Pancreas (tissue), 10 donors: ENCODE measurements around the gene GPC6. TPM values are rescaled to one million over a fixed set of nuclear protein-coding genes. Genes with fewer than 3 reads are reported as not detected.

Source experiments
- ATAC-seq, 4 donors: fragments of 200-7000 bp; cut with Tn5 transposase; one replicate each; pipeline versions ENCODE4 v1.8.0 to v1.9.1; 2020; ENCODE audit warnings: mild to moderate bottlenecking in 4 of 4, moderate library complexity in 4 of 4
- DNase-seq, 6 donors: peaks; one replicate each; pipeline ENCODE4 v3.0.0-alpha.2; 2020
- FAIRE-seq: peaks from 2 replicates; lab custom pipeline; 2012; peaks lifted over from hg19 to GRCh38; lab: Jason Lieb, UNC
- H3K27ac ChIP-seq, 4 donors: fragments of 200-600 bp; sonication (generic); 1 replicate in 3 of 4; 2 replicates in 1 of 4; pipeline versions ENCODE4 v1.5.0 to v1.8.0; 2020
- H3K27me3 ChIP-seq, 4 donors: fragments of 200-600 bp; one replicate each; pipeline ENCODE4 v1.8.0; 2021
- H3K36me3 ChIP-seq, 3 donors: fragments of 200-600 bp; sonication (generic) in 1 of 3; one replicate each; pipeline versions ENCODE4 v1.5.0 to v1.8.0; 2020 to 2021
- H3K4me1 ChIP-seq, 3 donors: fragments of 200-600 bp; one replicate each; pipeline ENCODE4 v1.8.0; 2021
- H3K4me3 ChIP-seq, 4 donors: fragments of 200-600 bp; sonication (generic) in 2 of 4; one replicate each; pipeline versions ENCODE4 v1.5.0 to v1.8.0; 2020 to 2021
- H3K9me3 ChIP-seq, 4 donors: fragments of 200-600 bp; one replicate each; pipeline ENCODE4 v1.8.0; 2021
- CTCF ChIP-seq, 4 donors: fragments of 200-600 bp; sonication (generic) in 3 of 4; IDR thresholded peaks; one replicate each; pipeline versions ENCODE4 v1.5.0 to v1.8.0; 2021; ENCODE audit warnings: antibody characterized with exemption in 4 of 4
- WGBS, 2 donors: extraction: QIAGEN DNeasy Blood & Tissue Kit; methylation state at CpG; one replicate each; pipeline ENCODE4 v1.1.7; 2013; 5-methylcytosine and 5-hydroxymethylcytosine counted together
- intact Hi-C, 3 donors: fragments of 100-400 bp; cut with DNase I; formaldehyde crosslinking; loops; one replicate each; pipeline versions ENCODE4 v1.11.1 to v1.14.2; 2022
- polyA plus RNA-seq, 2 donors: library from polyadenylated mRNA; stranded (reverse); fragments of 200-250 nt; gene quantifications; one replicate each; pipeline ENCODE4 v1.2.3, GENCODE V29; 2013
- total RNA-seq, 6 donors: library from RNA; stranded (reverse); fragmentation: NEBNext Ultra II Directional in 4 of 6; extraction: Animal tissue kit (Norgen Biotek cat#: 25700) in 4 of 6; gene quantifications; one replicate each; pipeline versions ENCODE4 v1.2.1 to v1.2.4, GENCODE V29; 2021 to 2023
- donor health status: healthy with polysubstance abuse.
- donor health status: DM: no; HTN: no; CAD: no; lungs with moderate emphysema.
- donor health status: DM: no; HTN: no; CAD: no.
- donor health status: control.
- donor health status: control.
- donor health status: Bipolar disorder and iron deficiency.
- donor health status: DM: yes; HTN: yes; CAD: no.
- donor health status: DM: no; HTN: no; CAD: no.
- donor health status: DM: no; HTN: no; CAD: no.
- donor health status: DM: yes; HTN: yes; CAD: no.

Gene GPC6
- total and polyA plus RNA-seq, 8 donors: 0.23 to 3.3 (median 1.2) TPM

GRCh38 chr13:93413972-93414717 lies 187.5 kb downstream of the GPC6 start:
- intact Hi-C loops: no loop called here
- FAIRE-seq (no peak), ATAC-seq (no peak), DNase-seq (no peak)
- no peaks in the 10 kb centered on the region for H3K9me3 ChIP-seq
- H3K36me3 ChIP-seq: no peaks in the 10 kb centered on the region
- 66 to 74% methylated on average over 8 of the region's 8 CpGs for WGBS, 2 donors
- no peak overlapping the region for H3K27ac ChIP-seq
- no peak for TF ChIP-seq CTCF (IDR thresholded peaks at IDR 0.05)
- no peaks in the 10 kb centered on the region for H3K4me1 ChIP-seq
- no peaks in the 10 kb centered on the region for H3K27me3 ChIP-seq
- H3K4me3 ChIP-seq: no peak overlapping the region

GRCh38 chr13:93416736-93417355 lies 190.2 kb downstream of the GPC6 start:
- Histone ChIP-seq H3K4me3 (no peak overlapping the region), H3K27me3 (no peaks in the 10 kb centered on the region), H3K4me1 (no peaks in the 10 kb centered on the region), H3K36me3 (no peaks in the 10 kb centered on the region), H3K9me3 (no peaks in the 10 kb centered on the region), H3K27ac (no peak overlapping the region)
- FAIRE-seq (no peak), DNase-seq (no peak), ATAC-seq (no peak)
- TF ChIP-seq CTCF (IDR thresholded peaks at IDR 0.05): no peak
- intact Hi-C loops: no loop called here
- WGBS, 2 donors: 71 to 78% methylated on average over 1 of the region's 1 CpG

- Histone ChIP-seq H3K27me3 (no peaks in the 10 kb centered on the region), H3K4me1 (no peaks in the 10 kb centered on the region), H3K4me3 (no peak overlapping the region), H3K9me3 (no peaks in the 10 kb centered on the region), H3K36me3 (no peaks in the 10 kb centered on the region), H3K27ac (no peak overlapping the region)
- TF ChIP-seq CTCF (IDR thresholded peaks at IDR 0.05): no peak
- FAIRE-seq (no peak), DNase-seq (no peak), ATAC-seq (no peak)
- intact Hi-C loops: no loop called here
- 97 to 99% methylated on average over 8 of the region's 8 CpGs for WGBS, 2 donors
Observed at GRCh38 chr13:93418398-93418797, 191.8 kb downstream of the GPC6 start.

GRCh38 chr13:93420206-93420605 lies 193.6 kb downstream of the GPC6 start:
- FAIRE-seq (no peak), ATAC-seq (no peak), DNase-seq (no peak)
- H3K9me3 ChIP-seq: no peaks in the 10 kb centered on the region
- H3K4me1 ChIP-seq: no peaks in the 10 kb centered on the region
- intact Hi-C loops: no loop called here
- no peak for TF ChIP-seq CTCF (IDR thresholded peaks at IDR 0.05)
- WGBS, 2 donors: 67 to 78% methylated on average over 1 of the region's 1 CpG
- H3K4me3 ChIP-seq: no peak overlapping the region
- no peaks in the 10 kb centered on the region for H3K27me3 ChIP-seq
- H3K27ac ChIP-seq: no peak overlapping the region
- no peaks in the 10 kb centered on the region for H3K36me3 ChIP-seq

- no peaks in the 10 kb centered on the region for H3K36me3 ChIP-seq
- H3K27ac ChIP-seq: no peak overlapping the region
- no peak overlapping the region for H3K4me3 ChIP-seq
- FAIRE-seq (no peak), DNase-seq (no peak), ATAC-seq (no peak)
- WGBS, 2 donors: 81 to 91% methylated on average over 6 of the region's 6 CpGs
- H3K9me3 ChIP-seq: no peaks in the 10 kb centered on the region
- intact Hi-C loops: no loop called here
- H3K27me3 ChIP-seq: no peaks in the 10 kb centered on the region
- TF ChIP-seq CTCF (IDR thresholded peaks at IDR 0.05): no peak
- no peaks in the 10 kb centered on the region for H3K4me1 ChIP-seq
Observed at GRCh38 chr13:93420887-93421286, 194.3 kb downstream of the GPC6 start.
